GM08714 (cell line): Measurements from ENCODE around the gene LARGE2.

ENCODE experiments used
- H3K4me3 ChIP-seq: fragments of 200-500 bp; sonication (Bioruptor generic); 2 replicates; pipeline ENCODE4 v1.5.1; 2014; ENCODE audit warnings: mild to moderate bottlenecking, low read length, inconsistent platforms
- ZNF274 ChIP-seq: IDR thresholded peaks from 2 replicates; pipeline ENCODE4 v1.6.1; 2012; ENCODE audit warnings: mild to moderate bottlenecking, low read depth, low read length

LARGE2 gene

GRCh38 chr11:45922425-45923082, at the start of gene LARGE2:
TSS of gene LARGE2 (plus strand) at chr11:45922656. CDS start at chr11:45922883, 227 bp downstream.
- TF ChIP-seq ZNF274 = no peak
- H3K4me3 ChIP-seq = no peak within 1 kb of the TSS

GRCh38 chr11:45876401-45876800, 46.1 kb upstream of the LARGE2 start:
- no peak overlapping the region for H3K4me3 ChIP-seq
- no peak for TF ChIP-seq ZNF274

DNA sequence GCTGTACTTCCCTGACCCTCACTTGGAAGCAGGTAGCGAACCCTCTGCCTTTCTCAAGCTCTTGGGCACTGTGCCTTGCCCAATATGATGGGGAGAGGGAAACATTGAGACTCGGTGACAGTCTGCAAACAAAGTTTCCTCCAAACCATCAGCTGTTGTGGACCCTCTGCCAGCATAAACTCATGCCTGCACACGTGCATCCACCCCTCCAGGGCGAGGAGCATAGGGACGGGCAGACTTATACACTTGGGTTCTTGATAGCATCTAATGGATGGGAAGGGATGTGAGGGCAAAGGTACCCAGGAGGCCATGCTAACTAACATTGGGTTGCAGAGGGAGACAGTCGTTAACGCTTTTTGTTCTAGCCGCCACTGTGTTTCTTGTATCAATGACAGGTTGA, 45.2 kb upstream of the LARGE2 start:
- no peak for TF ChIP-seq ZNF274
- H3K4me3 ChIP-seq = no peak overlapping the region

DNA sequence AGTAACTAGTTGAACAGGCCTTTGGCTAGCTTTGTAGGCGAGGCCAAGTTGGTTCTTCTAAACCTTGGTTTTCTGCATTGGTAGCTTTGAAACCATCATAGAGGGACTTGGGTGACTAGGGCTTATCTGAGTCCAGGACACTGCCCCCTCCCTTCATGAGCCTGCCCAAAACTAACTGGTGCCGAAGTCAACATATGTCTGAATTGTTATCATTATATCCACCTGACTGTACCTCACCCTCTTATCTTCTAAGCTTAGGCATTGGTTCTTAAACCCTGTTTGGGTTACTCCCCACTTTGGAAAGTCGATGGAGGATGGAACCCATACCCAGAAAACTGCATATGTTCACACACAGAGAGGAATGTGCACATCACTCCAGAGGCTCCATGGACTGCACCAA, 44.6 kb upstream of the LARGE2 start:
- H3K4me3 ChIP-seq = no peak overlapping the region
- TF ChIP-seq ZNF274 = no peak

DNA sequence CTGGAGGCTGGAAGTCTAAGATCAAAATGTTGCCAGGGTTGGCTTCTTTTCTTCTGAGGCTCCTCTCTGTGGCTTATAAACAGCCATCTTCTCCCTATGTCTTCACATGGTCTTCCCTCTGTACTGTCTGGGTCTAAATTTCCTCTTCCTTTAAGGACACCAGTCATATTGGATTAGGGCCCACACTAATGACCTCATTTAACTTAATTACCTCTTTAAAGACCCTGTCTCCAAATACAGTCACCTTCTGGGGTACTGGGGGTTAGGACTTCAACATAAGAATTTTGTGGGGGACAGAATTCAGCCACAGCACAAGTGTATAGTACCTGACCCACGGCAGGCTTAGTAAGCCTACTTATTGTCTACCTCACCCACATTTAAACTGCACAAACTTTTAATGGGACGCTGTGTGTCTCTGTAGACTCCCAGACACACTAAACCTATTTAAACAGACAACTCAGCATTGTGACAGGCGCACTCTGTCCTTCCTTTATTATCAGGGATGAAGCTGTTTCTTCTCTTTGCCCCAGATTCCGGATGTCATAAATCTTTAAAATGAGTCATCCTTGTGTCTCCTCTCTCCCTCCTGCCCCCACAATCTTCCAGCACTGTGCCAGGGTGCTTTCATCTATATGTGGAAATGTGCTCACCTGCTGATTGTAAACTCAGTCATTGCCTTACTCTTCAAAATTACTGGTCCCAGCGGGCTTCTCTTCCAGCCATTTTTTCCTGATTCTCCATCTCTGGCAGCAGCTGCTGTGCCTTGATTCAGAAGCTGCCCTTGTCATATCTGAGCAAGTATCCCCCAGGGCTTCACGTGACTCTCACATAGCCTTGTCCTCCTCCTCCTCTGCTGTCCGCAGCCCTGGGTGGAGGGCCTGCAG, 42.4 kb upstream of the LARGE2 start:
- no peak for TF ChIP-seq ZNF274
- no peak overlapping the region for H3K4me3 ChIP-seq

DNA sequence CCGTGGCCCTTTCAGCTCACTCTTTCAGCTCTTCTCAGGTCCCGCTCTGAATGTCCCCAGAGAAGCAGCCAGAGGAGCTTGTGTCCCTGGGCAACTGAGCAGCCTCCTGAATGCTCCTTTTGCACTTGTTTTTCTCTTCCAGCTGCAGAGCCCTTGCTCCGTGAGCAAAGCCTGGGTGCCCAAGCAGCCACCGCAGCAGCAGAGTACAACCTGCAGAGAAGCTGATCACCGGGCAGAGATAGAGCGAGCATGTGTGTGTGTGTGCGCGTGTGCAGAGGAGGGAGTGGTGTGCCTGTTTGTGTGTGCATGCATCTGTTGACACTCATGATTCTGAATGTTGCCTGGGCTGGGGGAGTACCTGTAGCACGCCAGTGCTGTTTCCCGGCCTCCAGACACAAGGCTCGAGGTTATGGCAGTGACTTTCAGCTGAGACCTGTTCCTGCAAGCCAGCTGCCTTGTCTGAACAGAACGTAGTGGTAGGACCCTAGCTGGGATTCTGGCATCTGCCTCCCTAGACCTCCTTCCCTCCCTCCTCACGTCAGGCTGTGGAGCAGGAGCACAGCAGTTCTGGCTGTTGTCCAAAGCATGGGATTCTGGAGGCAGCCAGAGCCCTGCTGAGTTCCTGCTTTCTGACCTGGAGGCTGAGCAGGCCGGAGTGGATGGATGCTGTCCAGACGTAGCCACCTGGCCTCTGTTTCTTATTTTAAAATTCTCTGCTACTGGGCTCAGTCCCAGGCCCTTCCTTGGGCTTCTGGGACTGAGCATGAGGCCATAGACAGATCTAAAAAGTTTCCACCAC, 41.5 kb upstream of the LARGE2 start:
- H3K4me3 ChIP-seq = no peak overlapping the region
- TF ChIP-seq ZNF274 = no peak

DNA sequence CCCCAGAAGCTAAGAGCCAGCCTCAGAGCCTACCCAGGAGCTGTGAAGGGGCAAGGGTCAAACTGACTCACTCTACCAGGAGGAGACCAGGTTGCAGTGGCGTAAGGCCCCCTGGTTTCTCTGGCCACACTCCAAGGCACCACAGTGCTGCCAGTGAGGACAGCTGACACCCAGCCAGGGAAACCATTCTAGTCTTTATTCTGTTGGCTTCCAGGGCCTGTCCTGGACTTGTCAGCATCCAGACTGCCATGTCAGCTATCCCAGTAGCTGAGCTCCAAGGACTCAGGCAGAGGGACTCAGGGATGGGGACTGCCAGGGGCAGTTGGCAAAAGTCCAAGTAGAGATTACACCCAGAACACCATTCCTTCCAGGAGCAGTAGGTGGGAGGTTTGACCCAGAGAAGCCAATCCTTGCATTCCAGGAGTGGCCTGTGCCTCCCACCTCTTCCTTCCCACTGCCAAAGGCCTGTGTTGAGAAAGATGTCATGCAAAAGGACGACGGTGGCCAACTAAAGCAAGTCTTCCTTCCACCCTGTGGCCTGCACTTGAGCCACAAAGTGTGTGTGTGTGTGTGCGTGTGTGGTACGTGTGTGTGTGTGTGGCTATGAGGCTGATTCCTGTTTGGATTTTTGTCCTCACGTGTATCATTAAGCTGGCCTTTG, 40.6 kb upstream of the LARGE2 start:
- no peak overlapping the region for H3K4me3 ChIP-seq
- no peak for TF ChIP-seq ZNF274

DNA sequence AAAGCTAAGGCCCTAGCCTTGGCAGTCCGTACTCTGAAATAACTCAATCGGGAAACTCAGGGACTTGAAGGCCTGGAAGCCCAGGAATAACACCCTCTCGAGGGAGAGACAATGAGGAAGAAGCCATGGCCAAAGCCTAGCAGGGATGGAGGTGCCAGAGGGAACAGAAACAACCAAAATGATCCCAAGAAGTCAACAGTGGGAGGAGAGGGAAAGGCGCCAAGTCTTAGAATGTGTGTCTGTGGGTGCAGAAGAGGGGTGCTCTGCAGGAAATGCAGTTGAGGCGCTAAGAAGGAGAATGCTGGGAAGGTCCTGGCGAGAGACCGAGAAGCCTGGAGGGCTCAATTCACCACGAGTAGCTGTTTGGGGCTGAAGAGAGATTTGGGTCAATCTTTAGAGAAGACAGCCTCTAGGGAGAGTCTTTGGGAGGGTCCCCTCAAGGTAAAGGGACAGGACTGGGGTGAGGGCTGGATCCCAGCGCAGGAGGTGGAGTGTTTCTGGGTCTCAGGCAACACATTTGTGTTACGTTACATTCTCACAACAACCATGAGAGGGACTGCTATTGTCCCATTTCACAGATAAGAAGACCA, 37.8 kb upstream of the LARGE2 start:
- TF ChIP-seq ZNF274 = no peak
- H3K4me3 ChIP-seq = peak overlapping the region; percentile 35; the same call in 1 of the 2 replicates

GRCh38 chr11:45885274-45885920, 37.1 kb upstream of the LARGE2 start, which contains the start of gene MAPK8IP1:
TSS of gene MAPK8IP1 (plus strand) at chr11:45885651. CDS start at chr11:45885821, 170 bp downstream.
- no peak for TF ChIP-seq ZNF274
- H3K4me3 ChIP-seq = peak within 1 kb of the TSS; percentile 35; the same call in 1 of the 2 replicates

- TF ChIP-seq ZNF274 = no peak
- H3K4me3 ChIP-seq = peak overlapping the region; percentile 27; the same call in 1 of the 2 replicates
Measured at GRCh38 chr11:45885921-45886721, 36.3 kb upstream of the LARGE2 start.

GRCh38 chr11:45886816-45887520, 35.5 kb upstream of the LARGE2 start:
- no peak overlapping the region for H3K4me3 ChIP-seq
- TF ChIP-seq ZNF274 = no peak

DNA sequence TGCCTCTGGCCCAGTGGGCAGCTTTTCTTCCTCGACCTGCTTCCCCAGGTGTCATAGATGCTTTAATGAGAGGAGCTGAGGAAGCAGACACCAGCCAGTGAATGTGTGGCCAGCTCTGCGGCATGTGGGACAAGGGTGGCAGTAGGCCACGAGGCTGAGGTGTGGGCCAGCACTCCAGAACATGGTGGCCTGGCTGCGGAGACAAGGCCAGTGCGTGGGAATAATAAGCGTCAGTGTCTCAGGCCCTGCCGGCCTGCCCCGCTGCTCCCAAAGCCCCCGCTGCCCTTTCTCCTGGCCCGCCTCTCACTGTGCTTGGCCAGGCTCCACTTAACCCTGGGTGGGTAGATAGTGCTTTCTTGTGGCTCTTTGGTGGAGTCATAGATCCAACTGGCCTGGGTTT, 34.9 kb upstream of the LARGE2 start:
- H3K4me3 ChIP-seq = no peak overlapping the region
- no peak for TF ChIP-seq ZNF274
